ENCODE measurements around the gene ZBTB42.
"Not testable (repeated sequence)": the region's sequence is repeated elsewhere in the genome, so short reads cannot be mapped to it uniquely, and the experiment has no call there.

DNA sequence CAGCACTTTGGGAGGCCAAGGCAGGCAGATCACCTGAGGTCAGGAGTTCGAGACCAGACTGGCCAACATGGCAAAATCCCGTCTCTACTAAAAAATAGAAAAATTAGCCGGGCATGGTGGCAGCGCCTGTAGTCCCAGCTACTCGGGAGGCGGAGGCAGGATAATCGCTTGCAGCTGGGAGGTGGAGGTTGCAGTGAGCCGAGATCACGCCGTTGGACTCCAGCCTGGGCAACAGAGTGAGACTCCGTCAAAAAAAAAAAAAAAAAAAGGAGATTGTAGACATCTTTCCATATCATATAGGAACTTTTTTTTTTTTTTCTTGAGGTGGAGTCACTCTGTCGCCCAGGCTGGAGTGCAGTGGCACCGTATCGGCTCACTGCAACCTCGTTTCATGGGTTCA, 13.8 kb downstream of the ZBTB42 start:
- not testable (repeated sequence) for TF ChIP-seq EZH2 (IDR thresholded peaks at IDR 0.05; ENCODE audit: low read depth)
- TF ChIP-seq, protein P1, sequence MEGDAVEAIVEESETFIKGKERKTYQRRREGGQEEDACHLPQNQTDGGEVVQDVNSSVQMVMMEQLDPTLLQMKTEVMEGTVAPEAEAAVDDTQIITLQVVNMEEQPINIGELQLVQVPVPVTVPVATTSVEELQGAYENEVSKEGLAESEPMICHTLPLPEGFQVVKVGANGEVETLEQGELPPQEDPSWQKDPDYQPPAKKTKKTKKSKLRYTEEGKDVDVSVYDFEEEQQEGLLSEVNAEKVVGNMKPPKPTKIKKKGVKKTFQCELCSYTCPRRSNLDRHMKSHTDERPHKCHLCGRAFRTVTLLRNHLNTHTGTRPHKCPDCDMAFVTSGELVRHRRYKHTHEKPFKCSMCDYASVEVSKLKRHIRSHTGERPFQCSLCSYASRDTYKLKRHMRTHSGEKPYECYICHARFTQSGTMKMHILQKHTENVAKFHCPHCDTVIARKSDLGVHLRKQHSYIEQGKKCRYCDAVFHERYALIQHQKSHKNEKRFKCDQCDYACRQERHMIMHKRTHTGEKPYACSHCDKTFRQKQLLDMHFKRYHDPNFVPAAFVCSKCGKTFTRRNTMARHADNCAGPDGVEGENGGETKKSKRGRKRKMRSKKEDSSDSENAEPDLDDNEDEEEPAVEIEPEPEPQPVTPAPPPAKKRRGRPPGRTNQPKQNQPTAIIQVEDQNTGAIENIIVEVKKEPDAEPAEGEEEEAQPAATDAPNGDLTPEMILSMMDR (conservative IDR thresholded peaks at IDR 0.05), result not testable (repeated sequence)

Measured in PC-9 (cell line).